ENCODE results near the gene DACT2.
"Not testable (repeated sequence)": the region's sequence is repeated elsewhere in the genome, so short reads cannot be mapped to it uniquely, and the experiment has no call there.

Gene DACT2

GRCh38 chr6:168268755-168269154 is 50.8 kb downstream of the DACT2 start:
- CTCF ChIA-PET: no interaction called here
- POLR2A ChIA-PET: no interaction called here
- DNase-seq (ENCODE audit: extremely low spot score): no peak
- no peak for TF ChIP-seq L3MBTL2 (conservative IDR thresholded peaks at IDR 0.05)
- no peak for TF ChIP-seq CTBP1 (IDR thresholded peaks at IDR 0.05; ENCODE audit: borderline replicate concordance)
- no peak for TF ChIP-seq NFRKB (IDR thresholded peaks at IDR 0.05)
- TF ChIP-seq SP1 (IDR thresholded peaks at IDR 0.05): no peak
- no peak for TF ChIP-seq BHLHE40 (IDR thresholded peaks at IDR 0.05; ENCODE audit: borderline replicate concordance)
- no peak for TF ChIP-seq TARDBP (IDR thresholded peaks at IDR 0.05)
- TF ChIP-seq HDGF (IDR thresholded peaks at IDR 0.05; ENCODE audit: borderline replicate concordance): no peak
- no peak for TF ChIP-seq SUZ12 (IDR thresholded peaks at IDR 0.05)
- no peak for TF ChIP-seq FOXM1 (IDR thresholded peaks at IDR 0.05; ENCODE audit: borderline replicate concordance)
- TF ChIP-seq, protein P1, sequence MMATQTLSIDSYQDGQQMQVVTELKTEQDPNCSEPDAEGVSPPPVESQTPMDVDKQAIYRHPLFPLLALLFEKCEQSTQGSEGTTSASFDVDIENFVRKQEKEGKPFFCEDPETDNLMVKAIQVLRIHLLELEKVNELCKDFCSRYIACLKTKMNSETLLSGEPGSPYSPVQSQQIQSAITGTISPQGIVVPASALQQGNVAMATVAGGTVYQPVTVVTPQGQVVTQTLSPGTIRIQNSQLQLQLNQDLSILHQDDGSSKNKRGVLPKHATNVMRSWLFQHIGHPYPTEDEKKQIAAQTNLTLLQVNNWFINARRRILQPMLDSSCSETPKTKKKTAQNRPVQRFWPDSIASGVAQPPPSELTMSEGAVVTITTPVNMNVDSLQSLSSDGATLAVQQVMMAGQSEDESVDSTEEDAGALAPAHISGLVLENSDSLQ (IDR thresholded peaks at IDR 0.05): no peak

DNA sequence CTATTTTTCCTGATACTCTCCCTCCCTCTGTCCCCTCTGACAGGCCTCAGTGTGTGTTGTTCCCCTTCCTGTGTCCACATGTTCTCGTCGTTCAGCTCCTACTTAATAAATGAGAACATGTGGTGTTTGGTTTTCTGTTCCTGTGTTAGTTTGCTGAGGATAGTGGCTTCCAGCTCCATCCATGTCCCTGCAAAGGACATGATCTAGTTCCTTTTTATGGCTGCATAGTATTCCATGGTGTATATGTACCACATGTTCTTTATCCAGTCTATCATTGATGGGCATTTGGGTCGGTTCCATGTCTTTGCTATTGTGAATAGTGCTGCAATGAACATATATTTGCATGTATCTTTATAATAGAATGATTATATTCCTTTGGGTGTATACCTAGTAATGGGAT is 51.8 kb downstream of the DACT2 start:
- CTCF ChIA-PET; POLR2A ChIA-PET; DNase-seq (ENCODE audit: extremely low spot score): not testable (repeated sequence)

DNA sequence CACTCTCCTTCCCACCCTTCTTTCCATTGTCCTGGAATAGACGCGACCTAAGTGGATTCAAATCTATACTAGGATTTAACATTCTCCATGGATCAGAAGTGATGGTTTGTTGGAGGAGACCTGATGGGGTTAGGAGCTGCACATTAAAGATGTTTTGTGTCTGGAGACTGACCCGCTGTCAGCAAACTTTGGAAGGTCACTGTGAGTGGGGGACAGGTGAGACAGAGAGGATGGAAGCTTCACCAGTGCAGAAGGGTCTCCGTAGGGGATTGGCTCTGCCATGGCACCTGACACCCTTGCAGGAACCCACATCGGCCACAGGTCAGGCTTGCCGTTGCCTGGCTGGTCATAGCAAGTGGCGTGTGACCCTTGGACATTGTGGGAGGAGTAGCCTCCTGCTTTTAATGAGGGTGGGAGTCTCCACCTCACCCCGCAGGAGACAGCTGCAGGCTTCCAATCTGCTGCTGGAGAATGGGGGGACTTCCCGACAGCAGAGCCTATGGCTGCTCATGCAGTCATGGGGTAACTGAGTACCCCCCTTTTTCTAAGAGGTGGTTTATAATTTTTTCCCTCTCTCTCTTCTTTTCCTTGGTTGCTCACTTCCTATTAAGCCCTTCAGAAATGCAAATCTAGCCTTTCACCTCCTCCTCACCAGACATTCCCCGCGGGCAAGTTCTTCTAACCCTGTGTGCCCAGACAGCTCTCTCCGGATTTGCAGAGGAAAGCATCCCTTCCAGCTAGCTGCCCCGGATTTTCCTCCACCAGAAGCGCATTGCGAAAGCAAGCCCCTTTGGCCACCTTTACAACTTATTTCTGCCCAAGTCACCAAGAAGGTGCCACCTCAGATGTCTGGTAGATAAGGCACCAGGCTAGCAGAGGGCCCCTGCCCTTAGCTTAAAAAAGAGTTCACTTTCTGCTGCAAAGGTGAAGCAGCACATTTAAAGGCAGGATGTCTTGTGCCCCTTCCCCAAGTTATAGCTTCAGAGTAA is 53.5 kb downstream of the DACT2 start:
- CTCF ChIA-PET: interaction anchor here (0.7 to 0.8 kb wide), 2 partner anchors 10 to 43 kb away, joined by 3 to 4 read pairs; no protein-coding TSS in a partner anchor
- no peak for DNase-seq (ENCODE audit: extremely low spot score)
- POLR2A ChIA-PET: no interaction called here
- TF ChIP-seq ZNF384 (IDR thresholded peaks at IDR 0.05) (no peak), SP1 (IDR thresholded peaks at IDR 0.05) (no peak), NFRKB (IDR thresholded peaks at IDR 0.05) (no peak), L3MBTL2 (conservative IDR thresholded peaks at IDR 0.05) (no peak), SUZ12 (IDR thresholded peaks at IDR 0.05) (no peak), BHLHE40 (IDR thresholded peaks at IDR 0.05; ENCODE audit: borderline replicate concordance) (no peak), FOXM1 (IDR thresholded peaks at IDR 0.05; ENCODE audit: borderline replicate concordance) (no peak)

DNA sequence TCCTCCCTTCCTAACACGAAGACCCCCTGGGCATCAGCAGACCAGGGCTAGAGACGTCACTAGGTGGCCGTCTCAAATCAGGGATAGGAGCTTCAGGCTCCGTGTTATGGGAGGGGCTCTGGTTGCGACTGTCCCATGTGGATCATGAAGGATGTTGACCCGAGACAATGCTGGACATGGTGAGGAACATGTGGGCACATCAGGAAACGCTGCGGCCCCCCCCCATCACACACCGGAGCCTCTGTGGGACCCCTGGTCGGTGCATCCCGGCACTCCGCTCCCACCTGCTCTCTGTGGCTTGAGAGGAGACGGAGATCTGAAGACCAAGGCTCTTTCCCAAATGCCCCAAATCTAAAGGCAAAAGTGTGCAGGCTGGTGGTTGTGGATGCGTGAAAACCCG is 54.2 kb downstream of the DACT2 start:
- CTCF ChIA-PET: no interaction called here
- no peak for DNase-seq (ENCODE audit: extremely low spot score)
- TF ChIP-seq ARNT (IDR thresholded peaks at IDR 0.05) (no peak), NFRKB (IDR thresholded peaks at IDR 0.05) (no peak), BHLHE40 (IDR thresholded peaks at IDR 0.05; ENCODE audit: borderline replicate concordance) (no peak), LEF1 (IDR thresholded peaks at IDR 0.05; ENCODE audit: borderline replicate concordance) (no peak), FOXK2 (IDR thresholded peaks at IDR 0.05) (no peak), SUZ12 (IDR thresholded peaks at IDR 0.05) (no peak), HDGF (IDR thresholded peaks at IDR 0.05; ENCODE audit: borderline replicate concordance) (no peak), L3MBTL2 (conservative IDR thresholded peaks at IDR 0.05) (no peak), FOXA1 (IDR thresholded peaks at IDR 0.05) (no peak), FOXM1 (IDR thresholded peaks at IDR 0.05; ENCODE audit: borderline replicate concordance) (no peak)
- POLR2A ChIA-PET: no interaction called here

- ChIA-PET CTCF (no interaction called here), POLR2A (no interaction called here)
- TF ChIP-seq HDGF (IDR thresholded peaks at IDR 0.05; ENCODE audit: borderline replicate concordance) (no peak), CTBP1 (IDR thresholded peaks at IDR 0.05; ENCODE audit: borderline replicate concordance) (no peak), ARNT (IDR thresholded peaks at IDR 0.05) (no peak), NFRKB (IDR thresholded peaks at IDR 0.05) (no peak), L3MBTL2 (conservative IDR thresholded peaks at IDR 0.05) (no peak), FOXM1 (IDR thresholded peaks at IDR 0.05; ENCODE audit: borderline replicate concordance) (no peak), BHLHE40 (IDR thresholded peaks at IDR 0.05; ENCODE audit: borderline replicate concordance) (no peak), FOXA1 (IDR thresholded peaks at IDR 0.05) (no peak), FOXK2 (IDR thresholded peaks at IDR 0.05) (no peak)
- TF ChIP-seq, protein P1 (IDR thresholded peaks at IDR 0.05): no peak
- DNase-seq (ENCODE audit: extremely low spot score): no peak
These were observed 54.8 kb downstream of the DACT2 start for GRCh38 chr6:168264593-168265335.

GRCh38 chr6:168263351-168263905 is 56.1 kb downstream of the DACT2 start:
- POLR2A ChIA-PET: no interaction called here

More at GRCh38 chr6:168263351-168263905, 56.1 kb downstream of the DACT2 start:
- CTCF ChIA-PET: no interaction called here
- TF ChIP-seq SP1 (IDR thresholded peaks at IDR 0.05) (no peak), FOXK2 (IDR thresholded peaks at IDR 0.05) (no peak), TARDBP (IDR thresholded peaks at IDR 0.05) (no peak), ZNF384 (IDR thresholded peaks at IDR 0.05) (no peak), ARNT (IDR thresholded peaks at IDR 0.05) (no peak), L3MBTL2 (conservative IDR thresholded peaks at IDR 0.05) (no peak), ELF4 (IDR thresholded peaks at IDR 0.05) (no peak), BHLHE40 (IDR thresholded peaks at IDR 0.05; ENCODE audit: borderline replicate concordance) (no peak), NFRKB (IDR thresholded peaks at IDR 0.05) (no peak), FOXM1 (IDR thresholded peaks at IDR 0.05; ENCODE audit: borderline replicate concordance) (no peak), FOXA1 (IDR thresholded peaks at IDR 0.05) (no peak), CTBP1 (IDR thresholded peaks at IDR 0.05; ENCODE audit: borderline replicate concordance) (no peak), HDGF (IDR thresholded peaks at IDR 0.05; ENCODE audit: borderline replicate concordance) (no peak), LEF1 (IDR thresholded peaks at IDR 0.05; ENCODE audit: borderline replicate concordance) (no peak), SUZ12 (IDR thresholded peaks at IDR 0.05) (no peak)
- TF ChIP-seq, protein P1 (IDR thresholded peaks at IDR 0.05): no peak
- DNase-seq (ENCODE audit: extremely low spot score): no peak
